ENCODE measurements around the gene LNP1. TPM values are rescaled to one million over a fixed set of nuclear protein-coding genes. Genes with fewer than 3 reads are reported as not detected.

Gene LNP1
- total RNA-seq, 4 donors from 2014 or later, result 8.2 to 15.8 (median 9.9) TPM

DNA sequence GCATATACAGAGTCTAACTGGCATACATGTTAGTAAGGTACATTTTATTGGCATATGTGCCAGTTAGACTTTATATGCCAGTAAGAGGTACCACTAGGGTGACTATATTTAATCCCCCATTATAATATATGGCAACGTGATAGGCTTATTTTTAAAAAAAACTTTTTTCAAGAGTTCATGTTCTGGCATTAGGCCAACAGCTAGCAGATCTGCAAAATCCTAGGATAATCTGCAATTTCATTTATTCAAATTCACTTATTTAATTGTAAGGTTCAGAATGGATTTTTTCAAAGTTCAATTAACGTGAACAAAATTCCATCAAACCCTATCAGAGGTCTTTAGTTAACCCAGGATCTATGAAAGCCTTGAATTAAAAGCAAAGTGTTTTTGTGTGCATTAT lies 34.9 kb upstream of the LNP1 start:
- DNase-seq, result no peak
- Histone ChIP-seq H3K27ac (no peak overlapping the region), H3K36me3 (peaks cover 3 to 20% of the 10 kb centered on the region in 2 donors), H3K9me3 (no peaks in the 10 kb centered on the region), H3K27me3 (no peaks in the 10 kb centered on the region), H3K4me1 (no peaks in the 10 kb centered on the region), H3K4me3 (replicated peaks in 1 of 3) (no peak overlapping the region)
- 81 to 89% methylated on average over 2 of the region's 2 CpGs for WGBS, 2 donors
- TF ChIP-seq, protein P1, sequence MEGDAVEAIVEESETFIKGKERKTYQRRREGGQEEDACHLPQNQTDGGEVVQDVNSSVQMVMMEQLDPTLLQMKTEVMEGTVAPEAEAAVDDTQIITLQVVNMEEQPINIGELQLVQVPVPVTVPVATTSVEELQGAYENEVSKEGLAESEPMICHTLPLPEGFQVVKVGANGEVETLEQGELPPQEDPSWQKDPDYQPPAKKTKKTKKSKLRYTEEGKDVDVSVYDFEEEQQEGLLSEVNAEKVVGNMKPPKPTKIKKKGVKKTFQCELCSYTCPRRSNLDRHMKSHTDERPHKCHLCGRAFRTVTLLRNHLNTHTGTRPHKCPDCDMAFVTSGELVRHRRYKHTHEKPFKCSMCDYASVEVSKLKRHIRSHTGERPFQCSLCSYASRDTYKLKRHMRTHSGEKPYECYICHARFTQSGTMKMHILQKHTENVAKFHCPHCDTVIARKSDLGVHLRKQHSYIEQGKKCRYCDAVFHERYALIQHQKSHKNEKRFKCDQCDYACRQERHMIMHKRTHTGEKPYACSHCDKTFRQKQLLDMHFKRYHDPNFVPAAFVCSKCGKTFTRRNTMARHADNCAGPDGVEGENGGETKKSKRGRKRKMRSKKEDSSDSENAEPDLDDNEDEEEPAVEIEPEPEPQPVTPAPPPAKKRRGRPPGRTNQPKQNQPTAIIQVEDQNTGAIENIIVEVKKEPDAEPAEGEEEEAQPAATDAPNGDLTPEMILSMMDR (IDR thresholded peaks at IDR 0.05), result no peak
- TF ChIP-seq POLR2A (IDR thresholded peaks at IDR 0.05), result no peak
- intact Hi-C loops (cut with DNase I), result no loop called here

DNA sequence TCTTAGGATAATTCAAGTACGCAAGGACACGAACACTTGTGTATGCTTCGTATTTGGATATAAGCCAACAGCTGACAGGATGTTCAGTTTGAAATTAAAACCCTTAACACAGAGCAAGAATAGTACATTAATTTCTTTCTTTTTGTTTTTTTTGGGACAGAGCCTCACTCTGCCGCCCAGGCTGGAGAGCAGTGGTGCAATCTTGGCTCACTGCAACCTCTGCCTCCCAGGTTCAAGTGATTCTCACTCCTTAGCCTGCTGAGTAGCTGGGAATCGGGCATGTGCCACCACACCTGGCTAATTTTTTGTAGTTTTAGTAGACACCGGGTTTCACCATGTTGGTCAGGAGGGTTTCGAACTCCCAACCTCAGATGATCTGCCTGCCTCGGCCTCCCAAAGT lies 32.9 kb upstream of the LNP1 start:
- no peak overlapping the region for H3K4me3 ChIP-seq (replicated peaks in 1 of 3)
- H3K27me3 ChIP-seq, result no peaks in the 10 kb centered on the region
- 82 to 84% methylated on average over 8 of the region's 8 CpGs for WGBS, 2 donors
- H3K36me3 ChIP-seq, result peaks cover 11 to 27% of the 10 kb centered on the region in 2 donors
- intact Hi-C loops (cut with DNase I), result no loop called here
- no peak overlapping the region for H3K27ac ChIP-seq
- H3K4me1 ChIP-seq, result no peaks in the 10 kb centered on the region
- no peak for DNase-seq
- no peaks in the 10 kb centered on the region for H3K9me3 ChIP-seq
- TF ChIP-seq, protein P1 (IDR thresholded peaks at IDR 0.05), result no peak
- TF ChIP-seq POLR2A (IDR thresholded peaks at IDR 0.05), result no peak

DNA sequence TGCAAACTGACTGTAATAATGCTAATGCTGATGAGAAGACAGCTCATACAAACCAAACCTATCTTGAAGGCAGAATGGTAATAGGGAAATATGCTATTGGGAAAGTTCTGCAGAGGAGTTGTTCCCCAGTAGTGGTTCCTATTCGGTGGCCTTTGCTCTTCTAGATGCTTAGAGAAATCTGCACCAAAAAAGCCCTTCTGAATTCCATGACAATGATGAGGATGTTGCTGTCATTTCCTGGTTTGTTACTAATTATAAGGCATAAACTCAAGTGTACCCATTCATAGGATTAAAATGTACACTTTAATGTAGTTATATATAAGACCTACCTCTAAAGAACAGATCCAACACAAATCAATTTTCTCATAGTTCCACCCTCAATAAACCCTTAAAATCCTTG lies 30.6 kb upstream of the LNP1 start:
- no peak for TF ChIP-seq POLR2A (IDR thresholded peaks at IDR 0.05)
- TF ChIP-seq, protein P1 (IDR thresholded peaks at IDR 0.05), result no peak
- 90 to 94% methylated on average over 1 of the region's 1 CpG for WGBS, 2 donors
- intact Hi-C loops (cut with DNase I), result no loop called here
- Histone ChIP-seq H3K4me1 (peaks cover 0 to 7% of the 10 kb centered on the region in 2 donors), H3K9me3 (no peaks in the 10 kb centered on the region), H3K27me3 (no peaks in the 10 kb centered on the region), H3K36me3 (peaks cover 8 to 17% of the 10 kb centered on the region in 2 donors), H3K4me3 (replicated peaks in 1 of 3) (no peak overlapping the region), H3K27ac (no peak overlapping the region)
- no peak for DNase-seq

DNA sequence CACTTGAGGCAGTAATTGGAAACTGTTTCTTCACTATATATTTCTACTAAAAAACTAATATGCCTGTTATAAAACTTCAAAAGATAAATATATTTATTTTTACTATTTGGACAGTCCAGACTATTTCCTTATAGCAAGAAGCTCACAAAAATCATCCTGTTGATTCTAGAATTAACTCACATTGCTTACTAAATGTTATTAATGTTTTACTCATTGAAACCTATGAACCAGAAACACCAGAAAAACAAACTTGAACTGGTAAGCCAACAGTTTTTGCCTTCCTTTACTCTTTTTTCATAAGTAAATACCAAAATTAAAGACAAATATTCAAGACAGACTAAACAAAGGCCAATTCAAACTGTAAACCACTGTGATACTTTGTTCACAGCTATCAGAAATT lies 26.8 kb upstream of the LNP1 start:
- Histone ChIP-seq H3K4me3 (replicated peaks in 1 of 3) (no peak overlapping the region), H3K27me3 (no peaks in the 10 kb centered on the region), H3K27ac (no peak overlapping the region), H3K4me1 (peaks cover 0 to 7% of the 10 kb centered on the region in 2 donors), H3K36me3 (peaks cover 8 to 29% of the 10 kb centered on the region in 2 donors), H3K9me3 (no peaks in the 10 kb centered on the region)
- intact Hi-C loops (cut with DNase I), result no loop called here
- TF ChIP-seq, protein P1 (IDR thresholded peaks at IDR 0.05), result no peak
- TF ChIP-seq POLR2A (IDR thresholded peaks at IDR 0.05), result no peak
- no peak for DNase-seq

DNA sequence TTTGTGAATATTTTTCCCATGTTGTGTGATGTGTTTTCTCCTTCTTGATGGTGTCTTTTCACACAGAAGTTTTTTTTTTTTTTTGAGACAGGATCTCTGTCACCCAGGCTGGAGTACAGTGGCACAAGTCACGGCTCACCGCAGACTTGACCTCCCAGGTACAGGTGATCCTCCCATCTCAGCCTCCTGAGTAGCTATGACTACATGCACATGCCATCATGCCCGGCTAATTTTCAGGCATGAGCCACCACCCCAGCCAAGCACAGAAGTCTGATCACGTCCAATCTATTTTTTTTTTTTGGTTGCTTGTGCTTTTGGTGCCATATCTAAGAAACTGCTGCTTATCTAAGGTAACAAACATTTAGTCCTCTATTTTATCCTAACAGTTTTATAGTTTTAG lies 25.0 kb upstream of the LNP1 start:
- no peak overlapping the region for H3K4me3 ChIP-seq (replicated peaks in 1 of 3)
- intact Hi-C loops (cut with DNase I), result no loop called here
- H3K4me1 ChIP-seq, result peaks cover 0 to 7% of the 10 kb centered on the region in 2 donors
- peaks cover 8 to 36% of the 10 kb centered on the region in 2 donors for H3K36me3 ChIP-seq
- WGBS, 2 donors, result 96 to 98% methylated on average over 4 of the region's 4 CpGs
- H3K27me3 ChIP-seq, result no peaks in the 10 kb centered on the region
- no peak overlapping the region for H3K27ac ChIP-seq
- no peak for DNase-seq
- no peaks in the 10 kb centered on the region for H3K9me3 ChIP-seq
- TF ChIP-seq, protein P1 (IDR thresholded peaks at IDR 0.05), result no peak
- no peak for TF ChIP-seq POLR2A (IDR thresholded peaks at IDR 0.05)

All from thyroid gland (tissue), 4 donors.